ENCODE results near the gene DRAP1.

DNA sequence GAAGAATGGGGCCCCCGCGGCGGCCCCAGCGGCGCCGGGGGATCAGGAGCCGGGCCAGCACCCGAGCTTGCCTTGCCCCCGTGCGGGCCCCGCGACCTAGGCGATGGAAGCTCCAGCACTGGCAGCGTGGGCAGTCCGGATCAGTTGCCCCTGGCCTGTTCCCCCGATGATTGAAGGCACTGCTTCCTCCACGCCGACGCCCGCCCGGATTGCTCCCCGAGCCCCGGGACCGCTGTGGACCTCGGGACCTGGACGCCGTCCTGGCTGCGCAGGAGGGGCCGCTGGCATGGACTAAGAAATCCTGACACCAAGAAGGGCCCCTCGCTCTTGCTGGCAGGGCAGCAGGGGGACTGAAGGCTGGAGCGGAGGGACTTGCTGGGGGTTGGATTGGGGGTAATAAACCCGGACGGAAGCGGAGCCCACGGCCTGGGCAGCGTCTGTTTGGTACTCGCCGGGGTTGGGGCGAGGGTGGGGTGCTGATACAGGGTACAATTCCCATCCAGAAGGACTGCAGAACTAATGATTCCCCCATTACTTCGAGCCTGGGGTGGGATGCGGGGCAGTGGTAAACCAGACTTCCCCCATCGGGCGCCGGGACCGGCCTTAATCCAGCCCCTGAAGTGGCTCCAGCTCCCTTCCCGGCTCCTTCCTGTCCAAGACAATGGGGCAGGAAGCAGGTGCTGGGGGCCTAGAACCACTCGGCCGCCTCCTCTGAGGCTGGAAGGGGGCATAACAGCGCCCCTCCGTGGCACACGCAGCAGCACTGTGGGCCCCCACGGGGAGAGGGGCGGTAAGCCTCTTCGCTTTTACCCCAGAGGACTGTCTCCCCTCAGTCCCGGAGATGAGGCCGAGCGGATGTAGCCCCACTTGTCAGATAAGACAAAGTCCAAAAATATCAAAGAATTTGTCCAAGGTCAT lies 27.7 kb upstream of the DRAP1 start:
- TF ChIP-seq GATA2 (IDR thresholded peaks at IDR 0.05; ENCODE audit: low read depth, low read length) = no peak
- no peak for TF ChIP-seq GATA3 (IDR thresholded peaks at IDR 0.05; ENCODE audit: low read depth, low read length)
